ENCODE data around the gene SUSD1.

DNA sequence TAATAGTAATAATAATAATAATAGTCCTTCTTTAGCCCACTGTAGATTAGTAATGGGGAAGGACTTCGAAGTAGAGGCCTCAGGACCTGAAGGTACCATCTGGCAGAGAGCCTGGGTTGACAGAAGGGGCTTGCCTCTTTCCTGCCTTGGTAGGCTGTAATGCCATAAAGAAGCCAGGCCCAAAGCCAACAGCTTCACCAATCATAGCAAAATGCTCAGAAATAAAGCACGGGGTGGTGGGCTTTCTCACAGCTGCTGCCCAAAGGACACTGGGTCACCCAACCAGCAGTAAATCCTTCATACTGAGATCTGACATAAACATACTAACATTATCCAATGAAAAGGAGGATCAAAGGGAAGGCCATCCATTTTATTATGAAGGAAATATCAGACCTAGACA is 70.7 kb downstream of the SUSD1 start:
- TF ChIP-seq POLR2A (IDR thresholded peaks at IDR 0.05) (no peak), POLR2AphosphoS5 (IDR thresholded peaks at IDR 0.05) (no peak)
